Measurements from ENCODE around the gene KLHDC8B. TPM values are rescaled to one million over a fixed set of nuclear protein-coding genes. Genes with fewer than 3 reads are reported as not detected.

KLHDC8B gene
- total and polyA plus RNA-seq, 9 of the 15 experiments (the other 6 are each of a cell fraction or from before 2014, with no cell fraction given) = 6.9 to 34.8 (median 25.2) TPM

DNA sequence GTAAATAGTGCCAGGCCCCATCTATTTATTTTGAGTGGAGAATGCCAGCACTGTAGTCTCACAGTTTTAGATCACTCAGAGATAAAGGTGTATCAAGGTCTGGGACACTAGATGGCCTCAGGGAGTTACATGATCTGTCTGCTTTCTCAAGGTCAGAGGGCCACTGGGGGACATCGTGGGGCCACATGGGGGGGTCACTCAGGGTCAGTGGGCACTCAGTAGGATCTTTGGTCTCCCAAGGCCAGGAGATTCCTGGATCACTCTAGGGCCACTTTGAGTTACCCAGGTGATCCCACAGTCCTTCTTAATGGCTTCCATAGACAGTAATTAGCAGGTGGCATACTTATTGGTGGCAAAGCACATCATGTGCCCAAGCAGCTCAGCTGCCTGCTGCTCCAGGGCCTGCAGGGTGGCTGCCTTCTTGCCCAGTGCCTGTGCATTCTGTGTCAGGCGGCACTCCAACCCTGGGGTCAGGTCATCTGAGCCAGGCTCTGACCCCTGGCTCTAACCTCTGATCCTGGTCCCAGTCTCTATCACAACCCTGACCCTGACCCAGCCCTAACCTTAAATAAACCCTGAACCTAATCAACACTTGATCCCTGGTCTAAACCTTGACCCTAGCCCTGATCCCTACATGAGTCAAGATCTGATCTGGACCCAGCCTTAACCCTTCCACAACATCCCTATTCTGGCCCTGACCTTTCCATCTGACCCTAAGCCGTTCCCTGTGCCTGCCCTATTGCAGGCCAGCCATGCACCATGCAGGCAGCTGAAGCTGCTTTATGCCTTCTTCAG, 36.7 kb upstream of the KLHDC8B start (continued):
- TF ChIP-seq, protein P1, sequence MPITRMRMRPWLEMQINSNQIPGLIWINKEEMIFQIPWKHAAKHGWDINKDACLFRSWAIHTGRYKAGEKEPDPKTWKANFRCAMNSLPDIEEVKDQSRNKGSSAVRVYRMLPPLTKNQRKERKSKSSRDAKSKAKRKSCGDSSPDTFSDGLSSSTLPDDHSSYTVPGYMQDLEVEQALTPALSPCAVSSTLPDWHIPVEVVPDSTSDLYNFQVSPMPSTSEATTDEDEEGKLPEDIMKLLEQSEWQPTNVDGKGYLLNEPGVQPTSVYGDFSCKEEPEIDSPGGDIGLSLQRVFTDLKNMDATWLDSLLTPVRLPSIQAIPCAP (CRISPR knock-in tag; IDR thresholded peaks at IDR 0.05; ENCODE audit: borderline replicate concordance) = no peak
- TF ChIP-seq ZNF263 (CRISPR knock-in tag; IDR thresholded peaks at IDR 0.05; ENCODE audit: borderline replicate concordance) (no peak), ZNF511 (CRISPR knock-in tag; IDR thresholded peaks at IDR 0.05) (no peak), HBP1 (CRISPR knock-in tag; IDR thresholded peaks at IDR 0.05) (no peak), GATA2 (CRISPR knock-in tag; IDR thresholded peaks at IDR 0.05) (peak; percentile 54; the same call in 1 of the 2 replicates), NR2C2 (CRISPR knock-in tag; IDR thresholded peaks at IDR 0.05) (no peak), NR2C2 (tag; IDR thresholded peaks at IDR 0.05) (peak; percentile 61; the same call in 1 of the 2 replicates), STAT6 (CRISPR knock-in tag; IDR thresholded peaks at IDR 0.05) (no peak), ZFP1 (CRISPR knock-in tag; IDR thresholded peaks at IDR 0.05) (no peak), ZBTB7A (IDR thresholded peaks at IDR 0.05; ENCODE audit: borderline replicate concordance, control insufficient read depth, low read depth, low read length) (peak; percentile 34; the same call in 1 of the 2 replicates), NFE2 (IDR thresholded peaks at IDR 0.05; ENCODE audit: low read depth) (no peak)
- TF ChIP-seq, protein P2, sequence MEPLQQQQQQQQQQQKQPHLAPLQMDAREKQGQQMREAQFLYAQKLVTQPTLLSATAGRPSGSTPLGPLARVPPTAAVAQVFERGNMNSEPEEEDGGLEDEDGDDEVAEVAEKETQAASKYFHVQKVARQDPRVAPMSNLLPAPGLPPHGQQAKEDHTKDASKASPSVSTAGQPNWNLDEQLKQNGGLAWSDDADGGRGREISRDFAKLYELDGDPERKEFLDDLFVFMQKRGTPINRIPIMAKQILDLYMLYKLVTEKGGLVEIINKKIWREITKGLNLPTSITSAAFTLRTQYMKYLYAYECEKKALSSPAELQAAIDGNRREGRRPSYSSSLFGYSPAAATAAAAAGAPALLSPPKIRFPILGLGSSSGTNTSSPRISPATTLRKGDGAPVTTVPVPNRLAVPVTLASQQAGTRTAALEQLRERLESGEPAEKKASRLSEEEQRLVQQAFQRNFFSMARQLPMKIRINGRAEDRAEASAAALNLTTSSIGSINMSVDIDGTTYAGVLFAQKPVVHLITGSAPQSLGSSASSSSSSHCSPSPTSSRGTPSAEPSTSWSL (CRISPR knock-in tag; IDR thresholded peaks at IDR 0.05; ENCODE audit: borderline replicate concordance) = no peak

Measured in K562 (cell line).